GM21576 (cell line): ENCODE data around the gene HSPA4L.

ENCODE experiments used
- ATAC-seq: cut with Tn5 transposase; IDR thresholded peaks from one replicate; pipeline ENCODE4 v1.9.1; 2021; ENCODE audit warnings: mild to moderate bottlenecking, moderate library complexity; ENCODE audit not compliant: unreplicated experiment

Gene HSPA4L

GRCh38 chr4:127783026-127783769, 1.1 kb downstream of the HSPA4L start:
- peak; percentile 9 for ATAC-seq

GRCh38 chr4:127783955-127784770, 2.0 kb downstream of the HSPA4L start:
- no peak for ATAC-seq

- peak; percentile 65 for ATAC-seq
Measured at GRCh38 chr4:127788517-127788916, 6.4 kb downstream of the HSPA4L start.

GRCh38 chr4:127791391-127791790, 9.3 kb downstream of the HSPA4L start:
- no peak for ATAC-seq

GRCh38 chr4:127793528-127793927, 11.4 kb downstream of the HSPA4L start:
- no peak for ATAC-seq

- no peak for ATAC-seq
Measured at GRCh38 chr4:127799711-127800110, 17.6 kb downstream of the HSPA4L start.

GRCh38 chr4:127809173-127809800, 27.2 kb downstream of the HSPA4L start:
- ATAC-seq: no peak

- ATAC-seq: no peak
Measured at GRCh38 chr4:127810551-127810950, 28.4 kb downstream of the HSPA4L start.

- ATAC-seq: no peak
Measured at GRCh38 chr4:127822430-127822829, 40.3 kb downstream of the HSPA4L start.

GRCh38 chr4:127828121-127828520, 46.0 kb downstream of the HSPA4L start:
- ATAC-seq: no peak

- ATAC-seq: peak; percentile 93
Measured at GRCh38 chr4:127829014-127829413, 46.9 kb downstream of the HSPA4L start.

GRCh38 chr4:127832585-127832984, 50.5 kb downstream of the HSPA4L start:
- peak; percentile 66 for ATAC-seq

GRCh38 chr4:127843704-127844600, 61.8 kb downstream of the HSPA4L start:
- no peak for ATAC-seq

- ATAC-seq: no peak
Measured at GRCh38 chr4:127844601-127845116, 62.5 kb downstream of the HSPA4L start.

- no peak for ATAC-seq
Measured at GRCh38 chr4:127846061-127846460, 63.9 kb downstream of the HSPA4L start.

- ATAC-seq: no peak
Measured at GRCh38 chr4:127846765-127847164, 64.6 kb downstream of the HSPA4L start.

GRCh38 chr4:127849505-127850234, 67.5 kb downstream of the HSPA4L start:
- ATAC-seq: no peak

GRCh38 chr4:127852661-127853060, 70.5 kb downstream of the HSPA4L start:
- no peak for ATAC-seq

- ATAC-seq: peak; percentile 21
Measured at GRCh38 chr4:127856196-127856812, 74.2 kb downstream of the HSPA4L start.
